Osteoblast (primary cell): Measurements from ENCODE around the gene NQO2. TPM values are rescaled to one million over a fixed set of nuclear protein-coding genes. Genes with fewer than 3 reads are reported as not detected.

Experiments
- DNase-seq: peaks from one replicate; pipeline ENCODE4 v3.0.0; 2011; ENCODE audit warnings: low spot score, mixed read lengths; ENCODE audit not compliant: insufficient read length; ENCODE audit errors: missing footprints
- H2AFZ ChIP-seq: 2 replicates; pipeline ENCODE4 v1.6.0; 2011; ENCODE audit warnings: mild to moderate bottlenecking, low read length
- H3K27ac ChIP-seq: 2 replicates; pipeline ENCODE4 v1.5.1; 2011; ENCODE audit warnings: mild to moderate bottlenecking, low read depth, low read length, moderate library complexity
- H3K27me3 ChIP-seq: 2 replicates; pipeline ENCODE4 v1.6.0; 2012; ENCODE audit warnings: mild to moderate bottlenecking, control low read depth, inconsistent platforms, low read length, moderate library complexity; ENCODE audit not compliant: insufficient read depth
- H3K36me3 ChIP-seq: 2 replicates; pipeline ENCODE4 v1.5.1; 2011; ENCODE audit warnings: mild to moderate bottlenecking, low read length, control low read depth, moderate library complexity; ENCODE audit not compliant: insufficient read depth
- H3K4me1 ChIP-seq: 2 replicates; pipeline ENCODE4 v1.5.1; 2011; ENCODE audit warnings: mild to moderate bottlenecking, low read length, control low read depth, moderate library complexity; ENCODE audit not compliant: insufficient read depth
- H3K4me2 ChIP-seq: 2 replicates; pipeline ENCODE4 v1.6.0; 2011; ENCODE audit warnings: mild to moderate bottlenecking, low read length; ENCODE audit not compliant: insufficient read depth
- H3K4me3 ChIP-seq: fragments of 200-600 bp; sonication (generic); 3 replicates; pipeline ENCODE4 v1.5.1; 2012; ENCODE audit warnings: mild to moderate bottlenecking, low read length, inconsistent platforms; ENCODE audit not compliant: insufficient read depth
- H3K79me2 ChIP-seq: 2 replicates; pipeline ENCODE4 v1.6.0; 2012; ENCODE audit warnings: mild to moderate bottlenecking, low read length, control low read depth, inconsistent platforms; ENCODE audit not compliant: insufficient read depth
- H3K9me3 ChIP-seq: 2 replicates; pipeline ENCODE4 v1.5.1; 2011; ENCODE audit warnings: low read depth, low read length, control low read depth
- H4K20me1 ChIP-seq: 2 replicates; pipeline ENCODE4 v1.6.0; 2012; ENCODE audit warnings: mild to moderate bottlenecking, low read length, control low read depth; ENCODE audit not compliant: insufficient read depth
- total RNA-seq: library from RNA; depleted of rRNA; stranded (reverse); fragments of >200 nt; gene quantifications from 2 replicates; pipeline ENCODE4 v1.2.3, GENCODE V29; 2012
- TF ChIP-seq, protein P1 (sequence below): IDR thresholded peaks from 2 replicates; pipeline ENCODE4 v1.5.1; 2011; ENCODE audit warnings: mild to moderate bottlenecking, low read depth, low read length, moderate library complexity; ENCODE audit errors: extremely low read depth

Gene NQO2
- total RNA-seq, 1 donor: 45.2 TPM

DNA sequence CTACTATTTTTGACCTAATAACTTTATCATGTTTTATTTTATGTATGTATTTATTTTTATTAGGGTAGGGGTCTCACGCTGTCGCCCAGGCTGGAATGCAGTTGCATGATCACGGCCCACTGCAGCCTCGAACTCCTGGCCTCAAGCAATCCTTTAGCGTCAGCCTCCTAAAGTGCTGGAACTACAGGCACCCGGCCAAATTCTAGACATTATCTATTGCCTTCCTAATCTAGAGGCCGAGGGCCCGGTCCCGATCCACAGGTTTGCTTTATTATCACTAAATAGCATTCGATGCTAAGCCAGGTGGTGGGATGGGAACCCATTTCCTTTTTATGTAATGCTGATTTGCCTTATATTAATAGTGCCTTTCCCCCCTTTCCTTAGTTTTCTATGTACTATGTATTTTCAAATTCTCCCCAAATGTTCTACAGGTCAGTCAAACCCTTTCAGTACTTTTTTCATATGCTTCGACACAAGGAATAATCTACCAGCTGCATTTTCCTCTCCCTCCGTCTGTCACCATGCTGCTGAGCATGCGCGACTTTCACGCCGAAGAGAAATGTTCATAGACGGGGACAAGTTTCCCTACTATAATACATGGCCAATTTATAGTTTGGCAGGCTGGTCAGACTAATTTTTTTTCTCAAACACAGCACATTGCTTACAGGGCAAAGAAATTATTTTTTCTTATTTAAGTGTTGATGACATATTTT lies 34.7 kb upstream of the NQO2 start:
- Histone ChIP-seq H3K4me1 (peaks cover 13% of the 10 kb centered on the region), H3K4me3 (no peak overlapping the region), H3K27ac (no peak overlapping the region), H3K36me3 (no peaks in the 10 kb centered on the region), H3K4me2 (no peak overlapping the region), H3K79me2 (peaks cover 84% of the 10 kb centered on the region), H3K27me3 (no peaks in the 10 kb centered on the region), H4K20me1 (peaks cover 3% of the 10 kb centered on the region), H2AFZ (no peak overlapping the region), H3K9me3 (no peaks in the 10 kb centered on the region)
- TF ChIP-seq, protein P1, sequence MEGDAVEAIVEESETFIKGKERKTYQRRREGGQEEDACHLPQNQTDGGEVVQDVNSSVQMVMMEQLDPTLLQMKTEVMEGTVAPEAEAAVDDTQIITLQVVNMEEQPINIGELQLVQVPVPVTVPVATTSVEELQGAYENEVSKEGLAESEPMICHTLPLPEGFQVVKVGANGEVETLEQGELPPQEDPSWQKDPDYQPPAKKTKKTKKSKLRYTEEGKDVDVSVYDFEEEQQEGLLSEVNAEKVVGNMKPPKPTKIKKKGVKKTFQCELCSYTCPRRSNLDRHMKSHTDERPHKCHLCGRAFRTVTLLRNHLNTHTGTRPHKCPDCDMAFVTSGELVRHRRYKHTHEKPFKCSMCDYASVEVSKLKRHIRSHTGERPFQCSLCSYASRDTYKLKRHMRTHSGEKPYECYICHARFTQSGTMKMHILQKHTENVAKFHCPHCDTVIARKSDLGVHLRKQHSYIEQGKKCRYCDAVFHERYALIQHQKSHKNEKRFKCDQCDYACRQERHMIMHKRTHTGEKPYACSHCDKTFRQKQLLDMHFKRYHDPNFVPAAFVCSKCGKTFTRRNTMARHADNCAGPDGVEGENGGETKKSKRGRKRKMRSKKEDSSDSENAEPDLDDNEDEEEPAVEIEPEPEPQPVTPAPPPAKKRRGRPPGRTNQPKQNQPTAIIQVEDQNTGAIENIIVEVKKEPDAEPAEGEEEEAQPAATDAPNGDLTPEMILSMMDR: no peak
- no peak for DNase-seq

DNA sequence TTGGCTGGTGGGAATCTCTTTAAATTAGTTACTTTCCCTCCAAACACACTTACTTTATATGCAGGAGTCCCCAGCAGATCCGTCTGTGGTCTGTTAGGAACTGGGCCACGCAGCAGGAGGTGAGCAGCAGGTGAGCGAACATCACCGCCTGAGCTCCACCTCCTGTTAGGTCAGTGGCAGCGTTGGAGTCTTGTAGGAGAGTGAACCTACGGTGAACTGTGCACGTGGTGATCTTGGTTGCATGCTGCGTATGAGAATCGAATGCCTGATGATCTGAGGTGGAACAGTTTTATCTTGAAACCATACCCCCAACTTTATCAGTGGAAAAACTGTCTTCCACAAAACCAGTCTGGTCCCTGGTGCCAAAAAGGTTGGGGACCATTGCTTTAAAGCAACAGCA lies 33.3 kb upstream of the NQO2 start:
- peaks cover 7% of the 10 kb centered on the region for H3K4me1 ChIP-seq
- H3K27me3 ChIP-seq: no peaks in the 10 kb centered on the region
- no peak overlapping the region for H3K27ac ChIP-seq
- no peaks in the 10 kb centered on the region for H3K9me3 ChIP-seq
- no peak overlapping the region for H3K4me2 ChIP-seq
- H2AFZ ChIP-seq: no peak overlapping the region
- DNase-seq: no peak
- H3K4me3 ChIP-seq: no peak overlapping the region
- H4K20me1 ChIP-seq: no peaks in the 10 kb centered on the region
- no peaks in the 10 kb centered on the region for H3K36me3 ChIP-seq
- TF ChIP-seq, protein P1: no peak
- peaks cover 85% of the 10 kb centered on the region for H3K79me2 ChIP-seq

DNA sequence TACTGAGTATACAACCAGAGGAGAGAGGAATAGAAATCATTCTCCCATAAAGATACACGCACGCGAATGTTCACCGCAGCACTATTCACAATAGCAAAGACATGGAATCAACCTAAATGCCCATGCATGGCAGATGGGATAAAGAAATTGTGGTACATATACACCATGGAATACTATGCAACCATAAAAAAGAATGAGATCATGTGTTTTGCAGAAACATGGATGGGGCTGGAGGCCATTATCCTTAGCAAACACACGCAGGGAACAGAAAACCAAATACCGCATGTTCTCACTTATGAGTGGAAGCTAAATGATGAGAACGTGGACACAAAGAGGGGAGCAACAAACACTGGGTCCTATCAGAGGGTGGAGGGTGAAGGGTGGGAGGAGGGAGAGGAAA lies 31.8 kb upstream of the NQO2 start:
- no peak overlapping the region for H3K27ac ChIP-seq
- H3K36me3 ChIP-seq: no peaks in the 10 kb centered on the region
- H2AFZ ChIP-seq: no peak overlapping the region
- DNase-seq: no peak
- H3K27me3 ChIP-seq: no peaks in the 10 kb centered on the region
- H4K20me1 ChIP-seq: no peaks in the 10 kb centered on the region
- H3K4me1 ChIP-seq: peaks cover 10% of the 10 kb centered on the region
- TF ChIP-seq, protein P1: no peak
- H3K9me3 ChIP-seq: no peaks in the 10 kb centered on the region
- H3K79me2 ChIP-seq: peaks cover 72% of the 10 kb centered on the region
- no peak overlapping the region for H3K4me2 ChIP-seq
- no peak overlapping the region for H3K4me3 ChIP-seq

DNA sequence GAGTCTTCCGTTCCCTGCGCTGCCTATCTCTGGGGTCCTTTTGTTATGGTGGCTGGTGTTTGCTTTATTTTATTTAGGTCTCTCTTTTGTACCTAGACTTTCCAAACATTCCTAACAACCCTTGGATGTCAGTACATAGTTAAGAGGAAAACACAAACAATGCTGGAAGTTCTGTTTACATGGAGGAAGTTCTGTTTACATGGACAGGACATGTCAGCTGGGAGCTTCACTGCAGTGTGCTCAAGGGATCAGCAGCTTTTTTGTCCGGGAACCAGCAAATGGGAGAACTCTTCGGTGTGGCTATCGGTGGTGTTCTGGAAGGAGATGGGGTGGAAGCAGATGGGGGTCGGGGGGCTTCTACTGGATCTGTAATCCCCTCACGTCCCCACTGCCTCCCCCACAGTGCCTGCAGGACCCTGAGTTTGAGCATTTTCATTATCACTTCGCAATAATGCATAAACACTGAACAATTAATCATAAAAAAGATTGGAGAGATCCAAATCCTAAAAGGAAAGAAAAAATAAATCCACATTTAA lies 31.0 kb upstream of the NQO2 start:
- Histone ChIP-seq H3K27ac (no peak overlapping the region), H2AFZ (no peak overlapping the region), H3K4me1 (peaks cover 13% of the 10 kb centered on the region), H4K20me1 (no peaks in the 10 kb centered on the region), H3K4me2 (no peak overlapping the region), H3K36me3 (no peaks in the 10 kb centered on the region), H3K4me3 (no peak overlapping the region), H3K9me3 (no peaks in the 10 kb centered on the region), H3K79me2 (peaks cover 65% of the 10 kb centered on the region), H3K27me3 (no peaks in the 10 kb centered on the region)
- no peak for DNase-seq
- TF ChIP-seq, protein P1: no peak
